Astrocyte (in vitro differentiated cells and primary cell): Measurements from ENCODE around the gene YBX2. TPM values are rescaled to one million over a fixed set of nuclear protein-coding genes. Genes with fewer than 3 reads are reported as not detected.
A peak's percentile ranks its signal among the peaks of the same experiment; 100 is the strongest.

ENCODE experiments used
- DNase-seq: peaks from one replicate; pipeline ENCODE4 v3.0.0-alpha.2; 2010; ENCODE audit warnings: low read depth
- FAIRE-seq: peaks from 2 replicates; lab custom pipeline; 2011; peaks lifted over from hg19 to GRCh38; lab: Jason Lieb, UNC
- H2AFZ ChIP-seq: 2 replicates; pipeline ENCODE4 v1.6.0; 2012; ENCODE audit warnings: low read depth, low read length, inconsistent platforms
- H3K27ac ChIP-seq: 2 replicates; pipeline ENCODE4 v1.5.1; 2011; ENCODE audit warnings: low read depth, low read length, inconsistent platforms
- H3K27me3 ChIP-seq: 2 replicates; pipeline ENCODE4 v1.6.0; 2011; ENCODE audit warnings: low read length, inconsistent platforms; ENCODE audit not compliant: insufficient read depth
- H3K36me3 ChIP-seq: 2 replicates; pipeline ENCODE4 v1.5.1; 2011; ENCODE audit warnings: low read length, inconsistent platforms; ENCODE audit not compliant: insufficient read depth
- H3K4me1 ChIP-seq: 2 replicates; pipeline ENCODE4 v1.5.1; 2011; ENCODE audit warnings: low read length, inconsistent platforms; ENCODE audit not compliant: insufficient read depth
- H3K4me2 ChIP-seq: 2 replicates; pipeline ENCODE4 v1.6.0; 2012; ENCODE audit warnings: low read length, inconsistent platforms
- H3K4me3 ChIP-seq: 2 replicates; pipeline ENCODE4 v1.5.1; 2011; ENCODE audit warnings: low read depth, mild to moderate bottlenecking, low read length, inconsistent platforms; ENCODE audit not compliant: insufficient read depth
- H3K79me2 ChIP-seq: 2 replicates; pipeline ENCODE4 v1.6.0; 2012; ENCODE audit warnings: mild to moderate bottlenecking, low read length, inconsistent platforms; ENCODE audit not compliant: insufficient read depth
- H3K9ac ChIP-seq: 2 replicates; pipeline ENCODE4 v1.6.0; 2012; ENCODE audit warnings: mild to moderate bottlenecking, low read length, inconsistent platforms
- H3K9me3 ChIP-seq: 2 replicates; pipeline ENCODE4 v1.5.1; 2012; ENCODE audit warnings: low read depth, mild to moderate bottlenecking, low read length, inconsistent platforms; ENCODE audit not compliant: insufficient read depth
- H4K20me1 ChIP-seq: 2 replicates; pipeline ENCODE4 v1.6.0; 2012; ENCODE audit warnings: low read length, inconsistent platforms; ENCODE audit not compliant: insufficient read depth
- H3K27ac Mint-ChIP-seq: one replicate; pipeline ENCODE4 v1.8.0; 2021; ENCODE audit warnings: mild to moderate bottlenecking, mixed read lengths; ENCODE audit not compliant: unreplicated experiment
- H3K27me3 Mint-ChIP-seq: one replicate; pipeline ENCODE4 v1.8.0; 2021; ENCODE audit warnings: low read depth, mixed read lengths; ENCODE audit not compliant: unreplicated experiment
- H3K36me3 Mint-ChIP-seq: one replicate; pipeline ENCODE4 v1.8.0; 2021; ENCODE audit warnings: low read depth, mixed read lengths; ENCODE audit not compliant: unreplicated experiment
- H3K4me1 Mint-ChIP-seq: one replicate; pipeline ENCODE4 v1.8.0; 2021; ENCODE audit warnings: low read depth, mixed read lengths; ENCODE audit not compliant: unreplicated experiment
- H3K4me3 Mint-ChIP-seq: one replicate; pipeline ENCODE4 v1.8.0; 2021; ENCODE audit warnings: mild to moderate bottlenecking, moderate library complexity, mixed read lengths; ENCODE audit not compliant: unreplicated experiment
- H3K9me3 Mint-ChIP-seq: one replicate; pipeline ENCODE4 v1.8.0; 2021; ENCODE audit warnings: mild to moderate bottlenecking, mixed read lengths; ENCODE audit not compliant: unreplicated experiment
- CTCF ChIP-seq: IDR thresholded peaks from 2 replicates; pipeline ENCODE4 v1.5.1; 2011; ENCODE audit warnings: low read depth, mild to moderate bottlenecking, inconsistent platforms, low read length, moderate library complexity; ENCODE audit not compliant: insufficient read depth
- EZH2 ChIP-seq: IDR thresholded peaks from 2 replicates; pipeline ENCODE4 v1.6.1; 2012; ENCODE audit warnings: mild to moderate bottlenecking, low read length, inconsistent platforms; ENCODE audit not compliant: insufficient read depth
- total RNA-seq: library from RNA; stranded (reverse); gene quantifications from 2 replicates; pipeline ENCODE4 v1.2.1, GENCODE V29; 2021

The YBX2 gene
- total RNA-seq, 1 donor from 2014 or later, result 0.86 TPM

GRCh38 chr17:7330638-7331015, 36.2 kb upstream of the YBX2 start:
- Mint-ChIP-seq H3K4me3 (peak overlapping the region; percentile 89), H3K27ac (no peak overlapping the region), H3K4me1 (peaks cover 10% of the 10 kb centered on the region), H3K9me3 (no peaks in the 10 kb centered on the region), H3K36me3 (peaks cover 2% of the 10 kb centered on the region), H3K27me3 (no peaks in the 10 kb centered on the region)
- peaks cover 2% of the 10 kb centered on the region for H3K36me3 ChIP-seq
- H2AFZ ChIP-seq, result peak overlapping the region; percentile 97
- H3K79me2 ChIP-seq, result peaks cover 29% of the 10 kb centered on the region
- DNase-seq (no peak), FAIRE-seq (no peak)
- H3K27ac ChIP-seq, result peak overlapping the region; percentile 79
- H3K27me3 ChIP-seq, result no peaks in the 10 kb centered on the region
- peak overlapping the region; percentile 88 for H3K9ac ChIP-seq
- peaks cover 6% of the 10 kb centered on the region for H4K20me1 ChIP-seq
- H3K4me2 ChIP-seq, result peak overlapping the region; percentile 98
- TF ChIP-seq CTCF (no peak), EZH2 (no peak)
- H3K4me3 ChIP-seq, result peak overlapping the region; percentile 97
- H3K9me3 ChIP-seq, result no peaks in the 10 kb centered on the region
- H3K4me1 ChIP-seq, result peaks cover 8% of the 10 kb centered on the region

- Mint-ChIP-seq H3K36me3 (peaks cover 2% of the 10 kb centered on the region), H3K4me1 (peaks cover 10% of the 10 kb centered on the region), H3K4me3 (peak overlapping the region; percentile 89), H3K9me3 (no peaks in the 10 kb centered on the region), H3K27me3 (no peaks in the 10 kb centered on the region), H3K27ac (peak overlapping the region; percentile 96)
- Histone ChIP-seq H3K27me3 (no peaks in the 10 kb centered on the region), H3K27ac (peak overlapping the region; percentile 79), H3K4me2 (peak overlapping the region; percentile 98), H3K4me3 (peak overlapping the region; percentile 97), H4K20me1 (peaks cover 6% of the 10 kb centered on the region), H2AFZ (peak overlapping the region; percentile 97), H3K9ac (peak overlapping the region; percentile 88), H3K4me1 (peaks cover 8% of the 10 kb centered on the region), H3K79me2 (peaks cover 29% of the 10 kb centered on the region), H3K9me3 (no peaks in the 10 kb centered on the region), H3K36me3 (peaks cover 2% of the 10 kb centered on the region)
- peak; percentile 68 for DNase-seq
- no peak for FAIRE-seq
- TF ChIP-seq CTCF (no peak), EZH2 (no peak)
These were observed 35.7 kb upstream of the YBX2 start for GRCh38 chr17:7329997-7330637.

- H3K27ac ChIP-seq, result peak overlapping the region; percentile 79
- peak overlapping the region; percentile 98 for H3K4me2 ChIP-seq
- peaks cover 2% of the 10 kb centered on the region for H3K36me3 ChIP-seq
- peaks cover 10% of the 10 kb centered on the region for H3K4me1 Mint-ChIP-seq
- H3K4me3 ChIP-seq, result peak overlapping the region; percentile 97
- H3K27ac Mint-ChIP-seq, result peak overlapping the region; percentile 96
- H2AFZ ChIP-seq, result peak overlapping the region; percentile 97
- no peaks in the 10 kb centered on the region for H3K27me3 Mint-ChIP-seq
- no peaks in the 10 kb centered on the region for H3K27me3 ChIP-seq
- peaks cover 8% of the 10 kb centered on the region for H3K4me1 ChIP-seq
- H3K36me3 Mint-ChIP-seq, result peaks cover 2% of the 10 kb centered on the region
- H3K4me3 Mint-ChIP-seq, result peak overlapping the region; percentile 89
- no peaks in the 10 kb centered on the region for H3K9me3 ChIP-seq
- H3K79me2 ChIP-seq, result peaks cover 29% of the 10 kb centered on the region
- H3K9ac ChIP-seq, result peak overlapping the region; percentile 88
- no peaks in the 10 kb centered on the region for H3K9me3 Mint-ChIP-seq
- FAIRE-seq, result peak; percentile 88
- peak; percentile 100 for DNase-seq
- TF ChIP-seq EZH2, result no peak
- no peak for TF ChIP-seq CTCF
- peaks cover 6% of the 10 kb centered on the region for H4K20me1 ChIP-seq
These were observed 35.0 kb upstream of the YBX2 start for GRCh38 chr17:7329374-7329996.
